Heart left ventricle (tissue), 16 donors: ENCODE measurements around the gene TTBK1. TPM values are rescaled to one million over a fixed set of nuclear protein-coding genes. Genes with fewer than 3 reads are reported as not detected.

ENCODE experiments used
- ATAC-seq, 4 donors: fragments of 200-7000 bp; cut with Tn5 transposase; one replicate each; pipeline ENCODE4 v1.9.1; 2020 to 2022; ENCODE audit warnings: moderate library complexity in 4 of 4, mild to moderate bottlenecking in 3 of 4, moderate number of reproducible peaks in 1 of 4
- DNase-seq, 5 donors: peaks; one replicate each; pipeline ENCODE4 v3.0.0-alpha.2; 2020
- H3K27ac ChIP-seq, 12 donors: fragments of 200-600 bp; sonication (generic) in 4 of 12; one replicate each; pipeline versions ENCODE4 v1.5.0 to v1.8.0; 2016 to 2022; ENCODE audit warnings: mild to moderate bottlenecking in 2 of 12
- H3K27me3 ChIP-seq, 9 donors: fragments of 200-600 bp; sonication (generic) in 2 of 9; one replicate each; pipeline versions ENCODE4 v1.5.1 to v1.8.0; 2016 to 2022; ENCODE audit warnings: mild to moderate bottlenecking in 3 of 9
- H3K36me3 ChIP-seq, 9 donors: fragments of 200-600 bp; sonication (generic) in 2 of 9; one replicate each; pipeline versions ENCODE4 v1.5.0 to v1.8.0; 2018 to 2022; ENCODE audit warnings: mild to moderate bottlenecking in 2 of 9
- H3K4me1 ChIP-seq, 12 donors: fragments of 200-600 bp; sonication (generic) in 4 of 12; one replicate each; pipeline versions ENCODE4 v1.5.0 to v1.8.0; 2016 to 2022; ENCODE audit warnings: mild to moderate bottlenecking in 3 of 12
- H3K4me3 ChIP-seq, 12 donors: fragments of 200-600 bp; sonication (generic) in 4 of 12; one replicate each; pipeline versions ENCODE4 v1.5.0 to v1.8.0; 2017 to 2022; ENCODE audit warnings: mild to moderate bottlenecking in 9 of 12, moderate library complexity in 4 of 12
- H3K9me3 ChIP-seq, 12 donors: fragments of 200-600 bp; sonication (generic) in 4 of 12; one replicate each; pipeline versions ENCODE4 v1.5.0 to v1.8.0; 2016 to 2022; ENCODE audit warnings: mild to moderate bottlenecking in 1 of 12
- POLR2A ChIP-seq, 2 donors: fragments of 450-650 bp; IDR thresholded peaks; one replicate each; pipeline ENCODE4 v1.6.1; 2017; ENCODE audit warnings: antibody characterized with exemption in 2 of 2, mild to moderate bottlenecking in 2 of 2, moderate library complexity in 2 of 2
- WGBS, 4 donors: extraction: QIAGEN DNeasy Blood & Tissue Kit in 2 of 4; methylation state at CpG; one replicate each; pipeline versions ENCODE4 v1.1.5 to v1.1.7; 2013 to 2018; 5-methylcytosine and 5-hydroxymethylcytosine counted together
- intact Hi-C, 10 donors: fragments of 100-400 bp; cut with DNase I; formaldehyde crosslinking; loops; one replicate each; pipeline versions ENCODE4 v1.11.1 to v1.14.2; 2022
- polyA plus RNA-seq, 2 donors: library from polyadenylated mRNA; stranded (reverse); fragments of 200-250 nt; gene quantifications; one replicate each; pipeline ENCODE4 v1.2.3, GENCODE V29; 2013
- total RNA-seq, 9 donors: library from RNA; depleted of rRNA in 2 of 9; stranded (reverse); fragments of >200 nt in 2 of 9; fragmentation: NEBNext Ultra II Directional in 3 of 9; extraction: Animal tissue kit (Norgen Biotek cat#: 25700) in 3 of 9; gene quantifications; one replicate each; pipeline versions ENCODE4 v1.1.0 to v1.2.4, GENCODE V29; 2016 to 2023
- TF ChIP-seq, protein P1 (sequence below), 12 donors: fragments of 200-600 bp; sonication (generic) in 4 of 12; IDR thresholded peaks; one replicate each; pipeline versions ENCODE4 v1.5.0 to v1.8.0; 2018 to 2022; ENCODE audit warnings: antibody characterized with exemption in 12 of 12, mild to moderate bottlenecking in 5 of 12
- donor health status: ischemic (EF 13 %, LVEDD 7.1; RV severe dilation, severe dysfunction).
- donor health status: healthy with polysubstance abuse.
- donor health status: DM: no; HTN: yes; CAD: no.
- donor health status: DM: no; HTN: no; CAD: no.
- donor health status: ischemic (EF 25% LVEDD 6.9; RV normal size, moderate dysfunction).
- donor health status: ischemic (EF 25% LVEDD 5.7; RV mildly dilated, moderate dysfunction).
- donor health status: healthy.
- donor health status: DM: yes; HTN: yes; CAD: no.
- donor health status: ischemic (EF 35%, LVEDD 5.7; RV mildly dilated, moderate dysfunction).
- donor health status: nonischemic (EF 11% LVEDD 7.7; RV severe dilation, severe dysfunction).
- donor health status: DM: yes; HTN: yes; CAD: no.
- donor health status: PGD.
- donor health status: ischemic (EF 29% LVEDD 5.4; RV normal size, mild dysfunction).
- donor health status: nonischemic (EF 23%, LVEDD 6.1; RV moderate dilation, normal function).

The TTBK1 gene
- total and polyA plus RNA-seq, 11 donors, result 0.04 to 0.52 (median 0.27) TPM

DNA sequence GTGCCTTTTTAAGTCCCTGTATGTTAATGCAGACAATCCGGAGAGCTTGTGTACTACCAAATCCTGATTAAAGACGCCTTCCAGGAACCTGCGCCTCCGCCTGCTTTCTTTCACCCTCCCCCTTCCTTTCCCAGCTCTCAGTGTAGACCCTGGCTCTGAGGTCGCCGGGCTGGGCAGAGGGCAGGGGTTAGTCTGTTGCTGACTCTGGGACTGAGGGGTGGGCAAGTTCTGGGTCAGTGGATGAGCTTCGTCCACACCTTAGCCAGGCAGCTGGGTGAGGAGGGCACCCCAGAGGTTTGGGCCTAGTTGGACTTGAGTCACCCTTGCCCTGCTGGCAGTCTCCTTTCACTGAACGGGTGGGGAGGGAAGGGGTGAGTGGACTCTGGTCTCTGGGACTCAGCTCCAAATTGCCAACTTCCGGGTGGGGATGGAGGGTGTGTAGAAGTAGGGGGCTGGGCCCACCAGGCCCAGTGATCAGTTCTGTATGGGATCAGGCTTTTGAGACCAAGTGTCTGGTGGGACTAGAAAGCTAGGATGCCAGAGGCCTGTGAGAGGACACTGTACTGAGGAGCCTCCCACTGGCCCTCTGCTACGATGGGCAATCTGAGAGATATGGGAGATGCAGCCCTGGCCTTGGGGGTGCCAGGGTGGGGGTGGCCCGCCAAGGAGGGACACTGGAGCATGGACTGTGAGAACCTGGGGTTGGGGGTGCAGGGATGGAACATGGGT lies 33.5 kb downstream of the TTBK1 start:
- 81 to 89% (median 87%) methylated on average over 11 of the region's 11 CpGs for WGBS, 4 donors
- H3K4me3 ChIP-seq, result peak overlapping the region in 4 of 12 donors; percentile 52 to 55 (median 54)

DNA sequence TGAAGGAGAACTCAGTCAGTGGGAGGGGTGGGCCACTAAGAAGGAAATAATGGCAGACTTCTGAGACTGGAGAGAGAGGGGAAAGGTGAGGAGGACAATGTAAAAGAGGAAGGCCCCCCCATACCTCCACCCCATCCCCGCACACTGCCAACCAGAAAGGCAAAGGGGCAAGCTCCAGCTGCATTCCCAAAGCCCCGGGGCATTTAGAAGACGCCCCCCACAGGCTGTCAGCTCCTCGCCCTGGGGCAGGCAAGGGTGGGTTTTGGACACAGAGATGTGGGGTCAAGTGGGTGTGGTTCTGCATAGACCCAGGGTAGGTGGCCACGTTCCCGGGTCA lies 34.0 kb downstream of the TTBK1 start:
- no peak overlapping the region for H3K27ac ChIP-seq
- no peaks in the 10 kb centered on the region for H3K36me3 ChIP-seq
- ATAC-seq, result no peak
- H3K9me3 ChIP-seq, result no peaks in the 10 kb centered on the region
- no peak overlapping the region for H3K4me3 ChIP-seq
- 80 to 91% (median 85%) methylated on average over 5 to 6 of the region's 6 CpGs for WGBS, 4 donors
- TF ChIP-seq POLR2A (IDR thresholded peaks at IDR 0.05), result no peak
- TF ChIP-seq, protein P1, sequence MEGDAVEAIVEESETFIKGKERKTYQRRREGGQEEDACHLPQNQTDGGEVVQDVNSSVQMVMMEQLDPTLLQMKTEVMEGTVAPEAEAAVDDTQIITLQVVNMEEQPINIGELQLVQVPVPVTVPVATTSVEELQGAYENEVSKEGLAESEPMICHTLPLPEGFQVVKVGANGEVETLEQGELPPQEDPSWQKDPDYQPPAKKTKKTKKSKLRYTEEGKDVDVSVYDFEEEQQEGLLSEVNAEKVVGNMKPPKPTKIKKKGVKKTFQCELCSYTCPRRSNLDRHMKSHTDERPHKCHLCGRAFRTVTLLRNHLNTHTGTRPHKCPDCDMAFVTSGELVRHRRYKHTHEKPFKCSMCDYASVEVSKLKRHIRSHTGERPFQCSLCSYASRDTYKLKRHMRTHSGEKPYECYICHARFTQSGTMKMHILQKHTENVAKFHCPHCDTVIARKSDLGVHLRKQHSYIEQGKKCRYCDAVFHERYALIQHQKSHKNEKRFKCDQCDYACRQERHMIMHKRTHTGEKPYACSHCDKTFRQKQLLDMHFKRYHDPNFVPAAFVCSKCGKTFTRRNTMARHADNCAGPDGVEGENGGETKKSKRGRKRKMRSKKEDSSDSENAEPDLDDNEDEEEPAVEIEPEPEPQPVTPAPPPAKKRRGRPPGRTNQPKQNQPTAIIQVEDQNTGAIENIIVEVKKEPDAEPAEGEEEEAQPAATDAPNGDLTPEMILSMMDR (IDR thresholded peaks at IDR 0.05), result no peak
- H3K27me3 ChIP-seq, result peaks cover 0 to 33% (median 13%) of the 10 kb centered on the region in 9 donors
- peaks cover 0 to 15% (median 8%) of the 10 kb centered on the region in 12 donors for H3K4me1 ChIP-seq
- DNase-seq, result peak in 1 of 5 donors; percentile 19
- intact Hi-C loops, result no loop called here

More for the DNA sequence above, 33.5 kb downstream of the TTBK1 start:
- no peak for TF ChIP-seq POLR2A (IDR thresholded peaks at IDR 0.05)
- TF ChIP-seq, protein P1 (IDR thresholded peaks at IDR 0.05), result no peak
- intact Hi-C loops, result no loop called here
- peaks cover 0 to 33% (median 13%) of the 10 kb centered on the region in 9 donors for H3K27me3 ChIP-seq
- H3K36me3 ChIP-seq, result no peaks in the 10 kb centered on the region
- peaks cover 0 to 15% (median 8%) of the 10 kb centered on the region in 12 donors for H3K4me1 ChIP-seq
- no peak overlapping the region for H3K27ac ChIP-seq
- DNase-seq (peak in 1 of 5 donors; percentile 21), ATAC-seq (no peak)
- H3K9me3 ChIP-seq, result no peaks in the 10 kb centered on the region

DNA sequence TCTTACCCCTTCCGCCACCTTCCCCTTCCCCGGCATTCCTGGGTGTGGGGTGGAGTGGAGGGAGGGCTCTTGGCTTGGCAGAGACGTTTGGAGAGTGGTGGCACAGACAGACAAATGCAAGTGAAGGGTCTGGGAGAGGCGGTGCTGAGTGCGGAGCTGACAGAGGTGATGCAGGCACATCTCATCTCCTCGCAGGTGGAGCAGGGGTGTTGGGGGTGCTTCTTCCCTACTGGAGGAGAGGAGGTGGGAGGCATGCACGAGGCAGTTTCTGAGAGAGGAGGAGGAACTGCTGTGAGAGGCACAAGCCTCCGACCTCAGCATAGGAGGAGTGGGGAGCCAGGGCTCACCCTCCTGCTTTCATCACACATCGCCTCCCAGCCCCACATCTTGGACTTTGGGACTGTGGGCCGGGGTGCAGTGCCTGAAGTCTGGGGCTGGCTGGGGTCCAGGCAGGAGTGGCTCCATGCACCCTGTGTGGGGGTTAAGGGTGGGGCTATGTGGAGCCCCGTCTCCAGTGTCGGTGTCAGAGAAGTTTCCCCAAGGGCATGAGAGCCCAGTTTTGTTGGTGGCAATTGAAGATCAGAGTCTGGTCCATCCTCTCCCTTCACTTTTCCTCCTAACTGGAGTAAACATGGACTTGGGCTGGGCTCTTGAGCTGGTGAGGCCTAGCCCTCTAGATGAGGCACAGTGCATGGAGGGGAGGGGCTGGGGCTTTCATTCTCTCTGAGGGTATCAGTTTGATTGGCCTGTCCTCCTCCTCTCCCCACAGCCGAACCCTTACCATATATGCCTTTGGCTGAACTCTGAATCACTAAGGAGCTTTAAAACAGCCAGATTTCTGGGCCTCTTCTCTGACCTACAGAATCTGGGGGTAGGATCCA lies 34.6 kb downstream of the TTBK1 start:
- Histone ChIP-seq H3K36me3 (no peaks in the 10 kb centered on the region), H3K27ac (peak overlapping the region in 1 of 12 donors; percentile 17), H3K9me3 (no peaks in the 10 kb centered on the region), H3K27me3 (peaks cover 0 to 33% (median 13%) of the 10 kb centered on the region in 9 donors), H3K4me3 (no peak overlapping the region), H3K4me1 (peaks cover 0 to 15% (median 8%) of the 10 kb centered on the region in 12 donors)
- peak in 1 of 5 donors; percentile 58 for DNase-seq
- ATAC-seq, result peak in 1 of 4 donors; percentile 13
- WGBS, 4 donors, result 82 to 88% (median 85%) methylated on average over 11 to 13 of the region's 13 CpGs
- intact Hi-C loops, result no loop called here
- no peak for TF ChIP-seq POLR2A (IDR thresholded peaks at IDR 0.05)
- TF ChIP-seq, protein P1 (IDR thresholded peaks at IDR 0.05), result no peak
